Left renal cortex interstitium (tissue), 4 donors: ENCODE measurements around the gene MAP2K6. TPM values are rescaled to one million over a fixed set of nuclear protein-coding genes. Genes with fewer than 3 reads are reported as not detected.

Source experiments
- DNase-seq, 4 donors: peaks; one replicate each; pipeline ENCODE4 v3.0.0-alpha.2; 2013; ENCODE audit warnings: low read depth in 4 of 4, low spot score in 2 of 4, missing footprints in 1 of 4
- polyA plus RNA-seq, 4 donors: library from polyadenylated mRNA; unstranded; fragments of 120-200 nt; gene quantifications; one replicate each; pipeline ENCODE4 v1.2.1, GENCODE V29; 2013; ENCODE audit not compliant: insufficient read length in 4 of 4

MAP2K6 gene
- polyA plus RNA-seq, 4 donors = 19.7 to 22.7 (median 22.0) TPM

DNA sequence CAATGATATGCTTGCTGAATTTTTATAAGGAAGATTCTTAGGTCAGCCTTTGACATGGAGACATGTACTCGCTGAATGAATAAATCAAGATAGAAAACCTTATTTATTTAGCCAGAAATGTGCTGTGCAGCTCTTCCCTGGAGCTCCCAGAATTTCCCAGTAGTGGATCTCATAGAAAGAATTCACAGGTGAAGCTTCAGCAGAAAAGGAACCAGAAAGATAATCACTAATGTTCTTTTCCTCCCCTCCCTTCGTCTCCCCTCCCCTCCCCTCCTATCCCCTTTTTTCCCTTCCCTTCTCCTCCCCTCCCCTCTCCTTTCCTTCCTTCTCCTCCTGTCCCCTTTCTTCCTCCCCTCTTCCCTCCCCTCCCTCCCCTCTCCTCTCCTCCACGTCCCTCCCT is 158.2 kb downstream of the MAP2K6 start:
- DNase-seq = no peak

DNA sequence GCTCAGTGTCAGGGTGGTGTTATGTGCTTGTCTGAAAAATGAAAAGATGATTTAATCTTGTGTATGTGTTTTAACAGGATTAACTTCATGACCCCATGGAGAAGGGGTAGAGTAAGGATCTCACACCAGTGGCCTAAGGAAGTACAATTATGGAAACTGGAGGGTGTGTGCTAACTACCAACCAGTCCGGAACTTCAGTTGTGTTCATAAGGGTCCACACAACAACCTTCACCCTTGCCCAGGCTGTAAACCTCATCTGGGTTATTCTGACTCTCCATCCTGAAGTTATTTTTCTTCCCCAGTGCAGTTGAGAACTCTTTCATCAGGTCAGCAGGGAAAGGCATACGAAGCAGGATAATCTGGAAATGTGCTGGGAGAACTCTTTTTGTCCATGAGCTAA is 158.9 kb downstream of the MAP2K6 start:
- DNase-seq = no peak

DNA sequence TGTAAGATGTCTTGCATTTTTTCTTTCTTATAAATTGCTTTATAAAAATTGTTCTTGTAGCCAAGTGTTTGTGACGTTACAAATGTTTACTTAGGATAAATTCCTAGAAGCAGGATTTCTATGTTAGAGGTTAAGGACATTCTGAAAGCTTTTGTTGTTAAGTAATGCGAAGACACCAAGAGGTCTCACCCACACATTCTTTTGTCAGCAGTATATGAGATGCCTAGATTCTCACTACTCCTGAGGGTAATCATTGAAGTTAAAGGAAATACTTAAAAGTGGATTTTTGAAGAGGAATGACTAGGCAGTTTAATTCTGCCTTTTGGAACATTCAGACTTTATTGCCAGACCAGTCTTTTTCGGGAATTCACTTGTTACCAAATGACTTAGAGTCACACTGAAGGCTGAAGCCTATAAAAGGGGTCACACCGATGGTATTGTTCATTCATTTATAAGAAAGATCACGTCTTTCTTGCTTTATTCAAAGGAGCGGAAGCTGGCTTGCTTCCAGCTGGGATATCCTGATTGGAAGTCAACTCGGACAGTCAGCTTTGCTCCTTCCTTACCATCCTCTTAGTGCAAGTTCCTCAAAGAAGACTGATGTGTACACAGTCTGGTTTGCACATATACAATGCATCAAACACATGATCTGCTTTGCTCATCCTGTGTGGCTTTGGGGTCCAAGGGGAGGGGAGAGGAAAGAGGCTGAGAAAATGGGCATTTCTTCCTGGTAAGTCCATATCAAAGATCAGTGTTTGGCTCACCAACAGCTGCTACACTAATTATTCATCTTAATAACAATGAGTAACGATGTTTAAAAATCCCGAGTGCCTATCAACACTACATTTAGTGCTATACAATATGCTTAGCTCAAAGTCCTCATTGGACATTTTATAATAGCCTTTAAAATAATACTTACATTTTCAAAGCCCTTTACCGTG is 160.0 kb downstream of the MAP2K6 start:
- DNase-seq = no peak

DNA sequence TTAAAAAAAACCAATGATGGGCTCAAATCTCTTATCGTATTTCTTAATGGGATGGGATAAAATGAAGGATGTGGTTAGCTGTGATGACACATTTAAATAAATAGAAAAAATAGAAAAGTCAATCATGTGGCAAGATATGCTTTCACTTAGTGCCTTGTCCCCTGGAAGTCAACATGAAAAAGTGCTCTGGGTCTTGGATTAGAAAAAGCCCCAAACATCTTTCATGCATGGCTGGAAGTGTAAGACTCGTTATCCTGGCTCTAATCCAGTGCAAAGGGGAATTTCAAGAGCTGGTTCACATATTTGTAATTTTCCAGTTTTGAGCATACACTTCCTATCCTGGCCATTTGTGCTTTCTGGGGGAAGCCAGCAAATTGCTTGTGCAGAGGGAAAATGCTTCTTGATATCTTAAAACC is 160.9 kb downstream of the MAP2K6 start:
- no peak for DNase-seq

DNA sequence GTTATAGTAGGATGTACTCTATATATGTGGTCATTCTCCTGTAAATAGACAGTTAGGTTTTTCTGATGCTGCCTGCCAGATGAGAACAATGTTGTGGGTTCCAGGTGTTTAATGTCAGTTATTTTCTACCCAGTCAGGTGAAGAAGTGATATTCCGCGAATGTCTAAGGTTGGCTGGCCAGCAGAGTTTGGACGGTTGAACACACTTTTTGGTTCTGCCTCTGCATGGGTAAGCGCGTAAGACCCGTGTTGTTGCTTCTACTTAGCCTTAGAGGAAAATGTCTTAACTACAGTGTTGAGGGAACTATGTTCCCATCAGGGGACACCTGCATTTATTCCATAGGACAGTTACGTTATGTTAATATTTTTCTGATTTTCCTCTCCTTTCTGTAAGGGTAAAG is 162.6 kb downstream of the MAP2K6 start:
- DNase-seq = no peak

DNA sequence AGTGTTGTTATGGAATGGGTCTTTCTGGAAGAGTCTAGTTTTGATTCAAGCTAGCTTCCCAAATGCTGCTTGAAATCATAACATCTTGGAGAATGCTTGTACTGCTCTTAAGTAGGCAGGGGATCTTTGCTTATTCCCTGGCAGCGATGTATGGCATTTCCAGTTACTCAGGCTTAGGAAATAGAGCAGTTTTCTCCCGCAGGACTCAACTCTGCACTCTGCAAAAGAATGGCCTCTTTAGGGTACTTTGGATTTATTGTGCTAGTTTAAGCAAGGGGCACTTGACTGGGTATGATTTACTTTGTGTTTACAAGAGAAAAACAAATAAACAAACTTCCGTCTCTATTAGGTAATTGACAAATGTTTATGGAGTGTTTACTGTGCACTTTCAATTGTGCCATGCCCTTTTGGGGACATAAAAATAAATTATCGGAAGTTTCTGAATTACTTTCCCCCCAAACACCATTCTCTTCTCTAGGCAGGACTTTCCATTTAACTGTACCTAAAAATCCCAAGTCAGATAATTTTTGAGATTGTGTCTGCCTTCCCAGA is 164.0 kb downstream of the MAP2K6 start:
- no peak for DNase-seq

DNA sequence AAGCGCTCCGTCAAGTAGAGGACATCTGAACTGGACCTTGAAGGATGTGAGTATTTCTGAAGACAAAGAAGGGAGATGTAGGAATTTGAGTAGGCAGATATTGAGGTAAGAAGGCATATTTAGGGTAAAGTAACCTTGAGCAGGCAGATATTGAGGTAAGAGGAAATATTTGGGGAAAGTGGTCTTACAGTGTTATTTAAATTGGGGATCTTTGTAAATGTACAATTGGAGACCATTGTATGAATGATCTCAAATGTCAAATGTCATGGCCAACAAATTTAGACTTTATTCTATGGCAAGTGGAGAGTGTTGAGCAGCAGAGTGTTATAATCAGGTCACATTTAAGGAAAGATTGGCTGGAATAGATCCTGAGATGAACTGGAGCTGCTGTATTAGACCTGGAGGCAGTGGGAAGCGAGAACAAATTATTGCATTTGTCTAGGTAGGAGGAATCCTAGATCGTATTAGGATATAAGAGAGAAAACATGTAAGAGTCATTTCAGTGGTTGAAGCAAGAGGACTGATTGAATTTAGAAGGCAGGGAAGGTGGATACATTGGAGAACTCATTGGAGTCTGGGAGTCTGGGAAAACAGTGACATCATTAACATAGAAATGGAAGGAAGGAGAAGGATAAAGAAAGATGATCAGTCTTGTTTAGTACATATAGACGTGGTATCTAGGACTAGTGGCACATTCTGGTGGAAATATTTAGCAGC is 165.6 kb downstream of the MAP2K6 start:
- DNase-seq = no peak

DNA sequence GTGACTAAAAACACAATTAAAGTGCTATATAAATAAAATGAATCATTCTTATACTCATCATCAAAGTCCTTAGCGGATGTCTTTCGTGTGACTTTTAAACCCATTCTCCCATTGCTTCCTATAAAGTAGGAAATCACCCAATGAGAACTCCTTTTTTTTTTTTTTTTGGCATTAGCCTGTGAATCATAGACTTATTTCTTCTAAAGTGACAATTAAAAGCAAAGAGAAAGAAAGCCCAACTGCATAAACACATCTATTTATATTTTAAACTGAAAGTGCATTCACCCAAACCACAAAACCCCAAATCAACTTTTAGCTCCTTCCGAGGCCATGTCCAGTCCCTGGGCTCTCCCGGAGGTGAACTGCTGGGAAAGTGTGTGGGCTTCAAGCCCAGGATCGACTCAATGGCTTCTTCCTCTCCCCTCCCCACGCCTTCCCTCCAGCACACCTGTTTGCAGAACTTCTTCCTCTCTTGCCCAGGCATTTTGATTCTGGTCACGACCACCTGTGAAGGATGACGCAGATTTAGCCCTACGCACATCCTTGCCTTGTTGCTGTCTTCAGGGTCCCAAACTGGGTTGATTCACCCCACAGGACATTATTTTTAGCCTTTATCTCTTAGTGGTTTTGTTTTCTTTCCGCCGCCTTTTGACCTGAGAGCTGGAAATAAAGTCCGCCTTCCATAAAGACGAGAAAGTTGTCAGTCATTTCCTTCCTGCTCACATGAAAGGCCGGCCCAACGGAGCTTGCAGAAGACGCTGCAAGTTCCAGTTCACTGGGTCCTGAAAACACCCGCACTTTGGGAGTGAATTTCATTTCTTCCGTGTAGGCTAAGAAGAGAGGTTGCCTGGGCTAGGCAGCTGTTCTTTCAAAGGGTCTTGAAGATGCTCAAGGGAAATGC is 166.8 kb downstream of the MAP2K6 start:
- no peak for DNase-seq

DNA sequence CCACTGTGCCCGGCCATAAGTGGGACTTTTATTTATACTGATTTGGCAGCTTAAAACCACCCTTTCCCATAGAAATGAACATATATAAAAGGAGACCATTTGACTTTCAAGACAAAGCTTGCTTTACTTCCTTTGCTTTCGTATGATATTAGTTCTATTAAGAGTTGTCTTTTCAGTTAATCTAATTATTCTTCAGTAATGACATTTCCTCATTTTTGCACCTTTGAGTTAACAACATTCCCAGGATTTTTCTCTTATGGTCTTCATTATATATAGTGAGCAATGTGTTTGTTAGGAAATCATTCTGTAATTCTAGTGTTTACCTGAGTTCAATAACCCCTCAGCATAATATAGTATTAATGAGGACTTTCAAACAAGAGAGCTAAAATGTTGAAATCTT is 173.8 kb downstream of the MAP2K6 start:
- DNase-seq = no peak

DNA sequence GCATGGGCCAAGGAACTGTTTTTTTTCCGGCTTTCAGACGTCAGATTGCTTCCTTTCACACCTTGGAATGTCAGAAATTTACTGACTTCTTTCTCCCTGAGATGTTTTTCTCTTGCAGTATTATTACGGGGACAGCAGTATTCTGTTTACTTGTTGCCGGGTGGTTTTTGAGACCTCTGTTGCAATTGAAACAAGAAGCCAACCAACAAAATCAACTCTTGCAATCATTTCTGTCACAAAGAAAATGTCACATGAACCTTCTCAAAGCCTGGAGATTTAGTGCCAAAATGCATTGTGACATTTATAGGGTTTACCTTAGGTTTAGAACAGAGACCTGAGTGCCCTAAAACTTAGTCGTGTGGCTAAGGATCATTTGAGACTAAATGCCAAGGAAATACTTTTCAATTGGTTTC is 174.3 kb downstream of the MAP2K6 start:
- DNase-seq = no peak

DNA sequence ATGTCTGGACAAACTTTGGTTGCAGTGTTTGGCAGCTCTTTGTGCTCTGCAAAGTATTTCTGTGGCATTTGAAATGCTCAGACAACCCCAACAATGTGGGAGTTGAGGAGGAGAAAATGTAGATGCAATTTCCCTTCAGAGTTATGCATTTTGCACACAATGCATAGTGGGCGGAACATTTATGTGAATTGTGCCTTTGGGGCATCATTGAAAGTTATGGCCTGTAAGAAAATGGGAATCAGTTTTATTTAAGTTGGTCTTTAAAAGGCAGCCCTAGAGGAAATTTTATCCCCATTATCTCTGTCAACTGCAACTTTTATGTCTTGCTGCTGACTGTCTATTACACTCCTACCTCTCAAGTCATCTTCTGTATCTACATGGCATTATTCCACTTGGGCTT is 176.2 kb downstream of the MAP2K6 start:
- no peak for DNase-seq

DNA sequence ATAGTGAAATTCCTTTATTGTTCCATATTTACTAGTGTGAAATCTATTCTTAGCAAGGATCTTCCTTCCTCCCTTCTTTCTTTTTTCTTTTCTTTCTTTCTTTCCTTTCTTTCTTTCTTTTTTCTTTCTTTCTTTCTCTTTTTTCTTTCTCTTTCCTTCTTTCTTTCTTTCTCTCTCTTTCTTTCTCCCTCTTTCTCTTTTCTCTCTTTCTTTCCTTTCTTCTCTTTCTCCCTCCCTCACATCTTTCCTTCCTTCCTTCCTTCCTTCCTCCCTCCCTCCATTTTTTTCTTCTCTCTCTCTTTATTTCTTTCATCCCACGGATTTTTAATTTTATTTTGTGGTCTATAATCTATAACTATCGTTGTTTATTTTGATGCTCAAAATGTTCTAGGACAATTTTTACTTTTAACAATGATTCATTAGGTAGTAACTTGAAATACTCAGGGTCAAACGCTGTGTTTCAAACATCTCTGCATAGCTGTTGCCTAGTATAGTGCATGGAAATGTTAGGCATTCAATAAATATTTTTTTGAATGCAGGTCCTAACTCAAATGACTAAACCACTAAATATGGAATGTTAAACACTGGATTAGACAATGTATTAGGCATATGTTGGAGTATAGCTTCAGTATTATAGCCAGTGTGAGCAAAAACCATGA is 178.3 kb downstream of the MAP2K6 start:
- DNase-seq = no peak

DNA sequence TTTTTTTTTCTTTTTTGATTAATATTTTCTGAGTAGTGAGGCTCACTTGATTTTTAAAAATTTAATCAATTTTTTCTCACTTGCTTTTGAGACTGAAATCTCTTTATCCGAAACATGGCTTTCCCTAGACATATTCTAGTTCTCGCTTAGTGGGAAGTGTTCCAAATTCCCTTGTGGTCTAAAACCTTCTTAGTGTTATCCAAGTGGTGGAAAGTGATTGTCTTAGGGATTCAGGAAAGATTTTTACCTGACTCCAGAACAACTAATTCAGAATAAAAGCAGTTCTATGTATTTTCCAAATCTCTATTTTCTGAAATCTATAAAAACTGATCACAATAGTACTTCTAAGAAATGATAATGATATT is 178.8 kb downstream of the MAP2K6 start:
- no peak for DNase-seq

DNA sequence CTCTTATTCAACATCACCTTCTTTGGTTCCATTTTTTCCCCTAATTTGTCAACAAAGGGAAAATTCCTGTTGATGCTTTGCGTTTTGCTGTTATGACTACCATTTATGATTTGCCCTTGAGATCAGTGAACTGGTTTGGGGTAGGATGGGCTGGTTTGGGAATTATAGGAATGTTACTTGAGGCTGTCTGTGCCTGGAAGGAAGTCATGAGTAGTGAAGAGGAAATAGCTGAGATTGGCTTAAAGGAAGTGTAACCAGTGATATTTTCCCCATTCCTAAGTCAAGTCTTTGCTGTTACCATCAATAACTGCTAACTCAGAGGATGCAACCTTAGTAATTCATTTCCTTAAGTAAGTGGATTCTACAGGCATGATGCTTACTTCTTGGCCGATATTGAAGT is 179.2 kb downstream of the MAP2K6 start:
- DNase-seq = no peak

DNA sequence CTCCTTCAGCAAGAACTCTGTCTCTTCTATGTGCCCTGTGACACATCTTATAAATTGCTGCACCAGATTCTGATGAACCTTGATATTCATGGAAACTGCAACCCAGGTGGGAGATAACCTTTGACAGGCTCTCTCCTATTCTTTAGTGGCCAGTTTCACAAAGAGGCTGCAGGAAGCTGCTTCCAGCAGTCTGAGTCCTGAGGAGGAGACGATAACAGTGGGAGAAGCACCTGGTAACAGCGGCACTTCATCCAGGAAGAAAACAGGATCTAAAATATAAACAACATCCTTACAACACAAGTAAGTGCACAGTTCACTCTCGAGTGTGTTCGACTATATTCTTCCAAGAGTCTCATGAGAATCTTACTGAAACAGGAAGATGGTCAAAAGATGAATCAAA is 180.1 kb downstream of the MAP2K6 start:
- no peak for DNase-seq

DNA sequence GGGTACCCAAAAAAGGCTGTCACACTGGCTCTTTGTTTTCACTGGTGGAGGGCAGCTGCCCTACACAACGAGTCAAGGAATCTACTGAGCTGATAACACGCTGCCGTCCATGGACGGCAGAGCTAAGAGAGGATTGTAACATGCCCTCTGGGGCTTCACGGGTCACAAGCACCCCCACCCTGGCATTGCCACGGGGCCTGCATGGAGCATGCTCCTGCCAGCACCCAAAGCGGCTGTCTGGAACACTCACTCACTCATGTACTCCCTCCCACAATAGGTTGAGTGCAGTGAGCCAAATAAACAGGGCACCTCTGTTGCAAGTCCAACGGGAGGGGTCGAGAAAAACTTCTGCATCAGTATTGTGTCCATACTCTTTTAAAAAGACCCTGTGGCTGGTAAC is 181.6 kb downstream of the MAP2K6 start:
- DNase-seq = no peak

DNA sequence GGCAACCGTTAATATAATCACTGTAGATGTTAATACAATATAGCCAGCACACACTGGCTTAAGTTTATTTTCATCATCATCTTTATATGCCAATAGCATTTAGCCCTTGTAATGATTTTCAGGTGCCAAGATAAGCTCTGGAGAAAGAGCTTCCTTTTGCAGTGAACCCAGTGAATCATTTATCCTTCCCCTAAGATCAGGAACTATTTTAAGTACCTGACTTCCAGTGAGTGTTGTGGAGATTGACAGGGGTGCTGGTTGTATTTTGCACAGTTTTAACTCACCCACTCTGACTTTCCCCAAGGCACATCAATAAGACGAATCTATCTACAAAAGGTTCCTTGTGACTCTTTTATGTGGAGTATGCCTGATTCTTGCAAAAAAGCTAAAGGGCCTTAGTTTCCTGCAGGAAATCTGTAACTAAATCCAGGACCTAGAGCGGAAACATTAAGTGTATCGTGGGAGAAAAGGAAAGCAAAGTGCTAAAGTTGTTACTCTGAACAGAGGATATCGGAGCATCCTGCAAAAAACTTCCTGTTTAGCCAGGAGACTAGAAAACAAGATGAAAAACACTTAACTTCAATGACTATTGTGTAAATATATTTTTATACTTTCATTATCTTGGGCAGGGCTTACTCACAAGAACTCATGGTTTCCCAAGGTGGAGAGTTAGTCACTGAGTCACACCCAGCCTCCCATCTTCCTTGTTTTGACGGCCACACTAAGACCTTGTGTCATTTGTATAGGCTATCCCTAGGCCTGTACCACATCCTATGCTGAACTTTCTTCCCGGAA is 183.6 kb downstream of the MAP2K6 start:
- no peak for DNase-seq

DNA sequence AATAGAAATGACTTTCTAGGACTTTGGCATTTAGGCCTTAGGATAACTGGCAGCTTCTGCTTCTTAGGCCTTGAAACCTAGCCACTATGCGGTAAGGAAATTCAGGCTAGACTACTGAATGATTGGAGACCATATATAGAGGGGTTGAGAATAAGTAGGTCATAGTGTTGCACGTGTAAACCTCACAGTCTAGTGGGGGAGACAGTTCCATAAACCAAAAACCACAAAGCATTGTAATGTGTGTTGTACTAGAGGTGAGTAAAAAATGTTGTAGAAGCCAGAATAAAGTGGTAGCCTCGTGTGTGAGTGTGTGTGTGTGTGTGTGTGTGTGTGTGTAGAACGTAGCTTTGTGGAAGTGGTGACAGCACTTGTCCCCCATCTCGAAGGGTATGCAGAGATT is 188.5 kb downstream of the MAP2K6 start:
- no peak for DNase-seq
